SK-N-MC (cell line): ENCODE results near the gene ASXL3.

Experiments used
- EZH2 ChIP-seq: fragments of 200-600 bp; sonication (generic); IDR thresholded peaks from one replicate; pipeline ENCODE4 v1.6.1; 2017; ENCODE audit warnings: antibody characterized with exemption
- FOXP2 ChIP-seq: optimal IDR thresholded peaks from 2 replicates; pipeline ENCODE3; 2011; ENCODE audit warnings: mild to moderate bottlenecking, moderate library complexity; ENCODE audit not compliant: insufficient read depth; ENCODE audit errors: extremely low read length, control extremely low read depth
- POLR2AphosphoS5 ChIP-seq: IDR thresholded peaks from 2 replicates; pipeline ENCODE4 v1.6.1; 2012; ENCODE audit warnings: mild to moderate bottlenecking, low read depth, low read length, borderline replicate concordance

DNA sequence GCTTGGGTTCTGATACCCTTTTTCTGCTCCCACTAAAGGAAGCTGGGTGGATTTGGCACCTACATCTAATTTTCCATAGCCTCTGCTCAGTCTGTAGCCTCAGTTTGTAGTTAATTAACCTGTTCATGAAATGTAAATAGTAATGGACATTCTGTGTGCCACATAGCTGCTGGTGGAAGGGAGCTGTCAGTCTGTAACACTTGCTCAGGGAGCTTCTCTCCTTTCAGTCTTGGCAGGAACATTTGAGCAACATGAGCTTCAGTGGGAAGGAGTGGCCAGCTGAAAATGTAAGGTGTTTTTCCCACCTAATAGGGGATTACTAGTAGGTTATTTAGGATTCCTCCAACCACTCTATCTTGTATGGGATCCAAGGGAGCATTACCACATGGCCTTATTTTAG lies 203.4 kb downstream of the ASXL3 start:
- no peak for TF ChIP-seq POLR2AphosphoS5
- no peak for TF ChIP-seq EZH2
- no peak for TF ChIP-seq FOXP2
